GM18868 (cell line): Measurements from ENCODE around the gene DES.
A peak's percentile ranks its signal among the peaks of the same experiment; 100 is the strongest.

ENCODE experiments used
- ATAC-seq: cut with Tn5 transposase; IDR thresholded peaks from one replicate; pipeline ENCODE4 v1.9.1; 2021; ENCODE audit warnings: mild to moderate bottlenecking, moderate library complexity; ENCODE audit not compliant: unreplicated experiment

The DES gene

GRCh38 chr2:219452361-219453317 lies 34.5 kb downstream of the DES start:
- no peak for ATAC-seq

- ATAC-seq = no peak
Measured at GRCh38 chr2:219453671-219454590, 35.8 kb downstream of the DES start.

- ATAC-seq = no peak
Measured at GRCh38 chr2:219455581-219455980, 37.4 kb downstream of the DES start.

GRCh38 chr2:219457784-219458369 lies 39.7 kb downstream of the DES start:
- ATAC-seq = no peak

- ATAC-seq = no peak
Measured at GRCh38 chr2:219458996-219459395, 40.8 kb downstream of the DES start.

- ATAC-seq = peak; percentile 76
Measured at GRCh38 chr2:219459460-219460311, 41.5 kb downstream of the DES start.

GRCh38 chr2:219460424-219460926 lies 42.3 kb downstream of the DES start:
- no peak for ATAC-seq

- ATAC-seq = peak; percentile 50
Measured at GRCh38 chr2:219461047-219461514, 42.9 kb downstream of the DES start.

- no peak for ATAC-seq
Measured at GRCh38 chr2:219461669-219462068, 43.5 kb downstream of the DES start.

- ATAC-seq = no peak
Measured at GRCh38 chr2:219462349-219462748, 44.2 kb downstream of the DES start.

GRCh38 chr2:219464286-219465032 lies 46.3 kb downstream of the DES start:
- ATAC-seq = no peak

GRCh38 chr2:219465659-219466561 lies 47.7 kb downstream of the DES start:
- ATAC-seq = no peak

- no peak for ATAC-seq
Measured at GRCh38 chr2:219466816-219467735, 48.9 kb downstream of the DES start.

GRCh38 chr2:219467736-219468075 lies 49.5 kb downstream of the DES start:
- no peak for ATAC-seq

- no peak for ATAC-seq
Measured at GRCh38 chr2:219468410-219469185, 50.4 kb downstream of the DES start.

- no peak for ATAC-seq
Measured at GRCh38 chr2:219469186-219469724, 51.1 kb downstream of the DES start.
